Peyer's patch (tissue), 4 donors: ENCODE results near the gene B3GNT3. TPM values are rescaled to one million over a fixed set of nuclear protein-coding genes. Genes with fewer than 3 reads are reported as not detected.
"Not testable (repeated sequence)": the region's sequence is repeated elsewhere in the genome, so short reads cannot be mapped to it uniquely, and the experiment has no call there.

Experiments
- DNase-seq, 3 donors: peaks; one replicate each; pipeline ENCODE4 v3.0.0-alpha.2; 2017 to 2019
- H3K27ac ChIP-seq, 4 donors: fragments of 200-600 bp; sonication (generic); one replicate each; pipeline ENCODE4 v1.5.1; 2016 to 2019
- H3K27me3 ChIP-seq, 2 donors: fragments of 200-600 bp; sonication (generic); one replicate each; pipeline ENCODE4 v1.5.1; 2019
- H3K36me3 ChIP-seq, 3 donors: fragments of 200-600 bp; sonication (generic); one replicate each; pipeline ENCODE4 v1.5.1; 2016 to 2019
- H3K4me1 ChIP-seq, 4 donors: fragments of 200-600 bp; sonication (generic); one replicate each; pipeline ENCODE4 v1.5.1; 2016 to 2019
- H3K4me3 ChIP-seq, 4 donors: fragments of 200-600 bp; sonication (generic); 1 replicate in 3 of 4; 2 replicates in 1 of 4; pipeline ENCODE4 v1.5.1; 2016 to 2019; ENCODE audit warnings: mild to moderate bottlenecking in 1 of 4
- H3K9me3 ChIP-seq, 4 donors: fragments of 200-600 bp; sonication (generic); one replicate each; pipeline ENCODE4 v1.5.1; 2016 to 2019; ENCODE audit warnings: mild to moderate bottlenecking in 1 of 4
- POLR2A ChIP-seq, 2 donors: fragments of 450-650 bp; IDR thresholded peaks; one replicate each; pipeline ENCODE4 v1.5.1; 2017; ENCODE audit warnings: antibody characterized with exemption in 2 of 2, mild to moderate bottlenecking in 2 of 2, moderate library complexity in 2 of 2
- total RNA-seq, 4 donors: library from RNA; depleted of rRNA; stranded (reverse); fragments of >200 nt; gene quantifications; one replicate each; pipeline ENCODE4 v1.1.0, GENCODE V29; 2016
- TF ChIP-seq, protein P1 (sequence below), 6 experiments: fragments of 450-650 bp in 4 of 6; fragments of 200-600 bp in 2 of 6; sonication (generic) in 1 of 6; IDR thresholded peaks; one replicate each; pipeline ENCODE4 v1.5.1; 2017 to 2019; ENCODE audit warnings: antibody characterized with exemption in 6 of 6, mild to moderate bottlenecking in 3 of 6, moderate library complexity in 1 of 6

Gene B3GNT3
- total RNA-seq, 4 donors from 2014 or later: 13.2 to 154 (median 127) TPM

DNA sequence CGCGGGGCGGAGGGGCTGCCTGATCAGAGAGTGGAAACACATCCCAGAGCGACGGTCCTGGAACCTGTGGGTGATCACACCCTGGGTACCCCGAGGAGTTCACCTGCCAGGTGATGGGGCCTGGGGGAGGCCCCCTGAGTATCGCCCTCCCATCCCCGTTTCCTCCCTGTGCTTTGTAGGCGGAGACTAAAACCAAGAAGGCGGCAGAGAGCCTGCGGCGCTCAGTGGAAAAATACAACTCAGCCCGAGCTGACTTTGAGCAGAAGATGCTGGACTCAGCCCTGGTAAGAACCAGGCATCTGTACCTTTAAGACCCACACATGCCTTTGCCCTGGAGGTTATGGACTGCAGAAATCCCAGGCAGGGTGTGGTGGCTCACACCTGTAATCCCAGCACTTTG lies 24.3 kb upstream of the B3GNT3 start:
- H3K36me3 ChIP-seq: no peaks in the 10 kb centered on the region
- no peaks in the 10 kb centered on the region for H3K9me3 ChIP-seq
- H3K4me1 ChIP-seq: peaks cover 0 to 12% (median under 1%) of the 10 kb centered on the region in 4 donors
- H3K4me3 ChIP-seq: no peak overlapping the region
- H3K27me3 ChIP-seq: no peaks in the 10 kb centered on the region
- H3K27ac ChIP-seq: no peak overlapping the region
- no peak for DNase-seq
- TF ChIP-seq, protein P1, sequence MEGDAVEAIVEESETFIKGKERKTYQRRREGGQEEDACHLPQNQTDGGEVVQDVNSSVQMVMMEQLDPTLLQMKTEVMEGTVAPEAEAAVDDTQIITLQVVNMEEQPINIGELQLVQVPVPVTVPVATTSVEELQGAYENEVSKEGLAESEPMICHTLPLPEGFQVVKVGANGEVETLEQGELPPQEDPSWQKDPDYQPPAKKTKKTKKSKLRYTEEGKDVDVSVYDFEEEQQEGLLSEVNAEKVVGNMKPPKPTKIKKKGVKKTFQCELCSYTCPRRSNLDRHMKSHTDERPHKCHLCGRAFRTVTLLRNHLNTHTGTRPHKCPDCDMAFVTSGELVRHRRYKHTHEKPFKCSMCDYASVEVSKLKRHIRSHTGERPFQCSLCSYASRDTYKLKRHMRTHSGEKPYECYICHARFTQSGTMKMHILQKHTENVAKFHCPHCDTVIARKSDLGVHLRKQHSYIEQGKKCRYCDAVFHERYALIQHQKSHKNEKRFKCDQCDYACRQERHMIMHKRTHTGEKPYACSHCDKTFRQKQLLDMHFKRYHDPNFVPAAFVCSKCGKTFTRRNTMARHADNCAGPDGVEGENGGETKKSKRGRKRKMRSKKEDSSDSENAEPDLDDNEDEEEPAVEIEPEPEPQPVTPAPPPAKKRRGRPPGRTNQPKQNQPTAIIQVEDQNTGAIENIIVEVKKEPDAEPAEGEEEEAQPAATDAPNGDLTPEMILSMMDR (IDR thresholded peaks at IDR 0.05): no peak
- TF ChIP-seq POLR2A (IDR thresholded peaks at IDR 0.05): no peak

DNA sequence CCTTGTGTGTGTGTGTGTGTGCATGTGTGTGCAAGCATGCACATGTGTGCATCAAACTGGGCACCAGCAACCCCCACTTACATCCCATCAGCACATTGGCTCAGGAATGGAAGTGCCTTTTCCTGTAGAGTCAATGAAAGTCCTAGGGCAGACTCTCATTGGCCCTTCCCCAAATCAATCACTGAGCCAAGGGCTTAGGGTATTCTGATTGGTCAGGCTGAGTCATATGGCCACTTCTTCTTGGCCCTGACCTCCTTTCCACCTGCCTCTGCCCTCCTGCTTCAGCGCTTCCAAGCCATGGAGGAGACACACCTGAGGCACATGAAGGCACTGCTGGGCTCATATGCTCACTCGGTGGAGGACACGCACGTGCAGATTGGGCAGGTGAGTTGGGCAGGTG lies 22.8 kb upstream of the B3GNT3 start:
- Histone ChIP-seq H3K27ac (no peak overlapping the region), H3K4me1 (peaks cover 0 to 7% (median 0%) of the 10 kb centered on the region in 4 donors), H3K36me3 (no peaks in the 10 kb centered on the region), H3K27me3 (no peaks in the 10 kb centered on the region), H3K9me3 (no peaks in the 10 kb centered on the region), H3K4me3 (no peak overlapping the region)
- DNase-seq: no peak
- TF ChIP-seq, protein P1 (IDR thresholded peaks at IDR 0.05): no peak

DNA sequence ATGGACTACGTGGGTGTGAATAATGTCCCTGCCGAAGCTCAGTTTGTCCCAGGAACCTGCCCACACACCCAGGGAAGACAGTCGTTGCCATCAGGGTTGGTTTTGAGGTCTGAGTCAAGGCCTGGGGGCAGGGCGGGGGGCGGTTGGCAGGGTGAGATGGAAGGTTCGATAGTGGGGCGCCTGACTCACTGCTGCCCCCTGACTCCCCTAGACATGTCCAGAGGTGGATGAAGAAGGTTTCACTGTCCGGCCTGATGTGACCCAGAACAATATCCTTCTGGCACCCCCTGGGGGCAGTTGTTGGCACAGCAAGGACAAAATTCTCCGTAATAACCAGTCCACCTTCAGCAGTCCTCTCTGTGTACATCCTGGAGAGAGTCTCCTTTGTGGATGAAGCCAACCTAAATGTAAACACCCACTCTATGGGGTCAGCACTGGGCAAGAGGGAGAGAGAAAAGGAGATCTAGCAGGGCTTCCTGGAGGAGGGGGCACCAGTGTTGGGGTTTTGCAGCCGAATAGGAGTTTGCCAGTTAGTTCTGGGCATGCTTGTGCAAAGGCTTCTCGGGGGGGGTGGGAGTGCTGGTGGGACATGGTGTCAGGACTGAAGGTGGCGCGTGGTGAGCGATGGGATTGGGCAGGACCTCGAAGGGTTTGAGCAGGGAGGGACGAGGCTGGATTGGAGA lies 19.6 kb upstream of the B3GNT3 start:
- TF ChIP-seq POLR2A (IDR thresholded peaks at IDR 0.05): no peak
- TF ChIP-seq, protein P1 (IDR thresholded peaks at IDR 0.05): peak; percentile 17 to 68 (median 48)
- no peak overlapping the region for H3K4me3 ChIP-seq
- DNase-seq: peak in 2 of 3 donors; percentile 45 to 78

DNA sequence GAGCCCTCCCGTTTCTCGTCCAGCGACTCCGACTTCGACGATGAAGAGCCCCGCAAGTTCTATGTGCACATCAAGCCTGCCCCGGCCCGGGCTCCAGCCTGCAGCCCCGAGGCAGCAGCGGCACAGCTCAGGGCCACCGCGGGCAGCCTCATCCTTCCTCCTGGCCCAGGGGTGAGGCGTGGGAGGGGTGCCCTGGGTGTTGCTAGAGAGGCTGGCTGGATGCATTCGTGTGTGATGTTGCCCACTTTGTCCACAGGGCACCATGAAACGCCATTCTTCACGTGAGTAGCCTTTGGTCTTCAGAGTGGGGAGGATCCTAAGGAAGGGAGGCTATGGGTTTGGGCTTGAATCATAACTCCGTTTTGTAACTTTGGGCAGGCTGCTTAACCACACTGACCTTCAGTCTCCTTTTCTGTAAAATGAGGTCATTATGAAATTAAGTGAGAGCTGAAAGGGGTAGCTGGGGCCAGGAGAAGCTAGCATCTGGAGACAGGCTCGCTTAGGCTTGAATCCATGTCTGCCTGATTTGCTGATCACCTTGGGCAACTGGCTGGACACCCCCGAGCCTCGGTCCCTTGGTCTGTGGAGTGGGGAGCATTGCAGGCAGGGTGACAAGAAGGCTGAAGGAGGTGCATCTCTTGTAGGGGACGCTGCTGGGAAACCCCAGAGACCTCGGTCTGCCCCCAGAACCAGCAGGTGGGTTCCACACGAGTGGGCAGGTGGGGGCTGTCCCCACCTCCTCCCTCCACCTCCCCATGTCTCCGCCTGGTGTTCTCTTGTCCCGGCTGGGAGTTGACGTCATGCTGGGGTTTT lies 18.7 kb upstream of the B3GNT3 start:
- Histone ChIP-seq H3K4me1 (peaks cover 0 to 10% (median 3%) of the 10 kb centered on the region in 4 donors), H3K27me3 (no peaks in the 10 kb centered on the region), H3K4me3 (peak overlapping the region in 1 of 4 donors; percentile 12), H3K27ac (peak overlapping the region in 1 of 4 donors; percentile 69), H3K36me3 (no peaks in the 10 kb centered on the region), H3K9me3 (no peaks in the 10 kb centered on the region)
- TF ChIP-seq, protein P1 (IDR thresholded peaks at IDR 0.05): no peak
- TF ChIP-seq POLR2A (IDR thresholded peaks at IDR 0.05): no peak
- DNase-seq: peak in 2 of 3 donors; percentile 76 to 88

More for the DNA sequence above, 19.6 kb upstream of the B3GNT3 start:
- H3K27me3 ChIP-seq: no peaks in the 10 kb centered on the region
- peak overlapping the region in 1 of 4 donors; percentile 69 for H3K27ac ChIP-seq
- H3K36me3 ChIP-seq: no peaks in the 10 kb centered on the region
- H3K4me1 ChIP-seq: peaks cover 0 to 10% (median 3%) of the 10 kb centered on the region in 4 donors
- H3K9me3 ChIP-seq: no peaks in the 10 kb centered on the region

DNA sequence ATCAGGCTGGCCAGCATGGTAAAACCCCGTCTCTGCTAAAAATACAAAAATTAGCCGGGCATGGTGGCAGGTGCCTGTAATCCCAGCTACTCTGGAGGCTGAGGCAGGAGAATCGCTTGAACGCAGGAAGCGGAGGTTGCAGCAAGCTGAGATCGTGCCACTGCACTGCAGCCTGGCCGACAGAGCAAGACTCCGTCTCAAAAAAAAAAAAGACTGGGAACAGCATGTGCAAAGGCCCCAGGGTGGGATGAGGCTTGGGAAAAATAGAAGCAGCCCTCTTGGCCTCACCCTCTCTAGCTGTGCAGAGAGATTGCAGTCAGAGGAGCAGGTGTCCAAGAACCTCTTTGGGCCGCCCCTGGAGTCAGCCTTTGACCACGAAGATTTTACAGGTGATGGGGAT lies 17.1 kb upstream of the B3GNT3 start:
- not testable (repeated sequence) for H3K4me3 ChIP-seq, H3K9me3 ChIP-seq, H3K27ac ChIP-seq, DNase-seq, H3K27me3 ChIP-seq, H3K36me3 ChIP-seq
- H3K4me1 ChIP-seq: peaks cover 0 to 10% (median 3%) of the 10 kb centered on the region in 4 donors
